HG02623 (cell line): Measurements from ENCODE around the gene POLR2B.
"Not testable (repeated sequence)": the region's sequence is repeated elsewhere in the genome, so short reads cannot be mapped to it uniquely, and the experiment has no call there.

ENCODE experiments used
- ATAC-seq: cut with Tn5 transposase; IDR thresholded peaks from one replicate; pipeline ENCODE4 v1.9.1; 2021; ENCODE audit warnings: moderate library complexity; ENCODE audit not compliant: unreplicated experiment

POLR2B gene

GRCh38 chr4:57051095-57051494 is 72.4 kb downstream of the POLR2B start:
- ATAC-seq: no peak

- no peak for ATAC-seq
Measured at GRCh38 chr4:57051524-57051923, 72.8 kb downstream of the POLR2B start.

GRCh38 chr4:57053508-57053907 is 74.8 kb downstream of the POLR2B start:
- ATAC-seq: no peak

GRCh38 chr4:57055886-57056285 is 77.2 kb downstream of the POLR2B start:
- no peak for ATAC-seq

GRCh38 chr4:57059890-57060716 is 81.4 kb downstream of the POLR2B start:
- ATAC-seq: no peak

- not testable (repeated sequence) for ATAC-seq
Measured at GRCh38 chr4:57060717-57061067, 82.0 kb downstream of the POLR2B start.

GRCh38 chr4:57061395-57061794 is 82.7 kb downstream of the POLR2B start:
- ATAC-seq: no peak

- ATAC-seq: no peak
Measured at GRCh38 chr4:57063518-57063917, 84.8 kb downstream of the POLR2B start.

- no peak for ATAC-seq
Measured at GRCh38 chr4:57064120-57064519, 85.4 kb downstream of the POLR2B start.

- ATAC-seq: no peak
Measured at GRCh38 chr4:57064811-57065711, 86.4 kb downstream of the POLR2B start.

GRCh38 chr4:57065730-57066482 is 87.2 kb downstream of the POLR2B start:
- ATAC-seq: no peak

- no peak for ATAC-seq
Measured at GRCh38 chr4:57068237-57068981, 89.7 kb downstream of the POLR2B start.

- ATAC-seq: no peak
Measured at GRCh38 chr4:57070461-57070860, 91.8 kb downstream of the POLR2B start.

- ATAC-seq: no peak
Measured at GRCh38 chr4:57071326-57071725, 92.6 kb downstream of the POLR2B start.

GRCh38 chr4:57073559-57073958 is 94.9 kb downstream of the POLR2B start:
- no peak for ATAC-seq

- ATAC-seq: no peak
Measured at GRCh38 chr4:57074744-57075143, 96.0 kb downstream of the POLR2B start.

- no peak for ATAC-seq
Measured at GRCh38 chr4:57075367-57075766, 96.7 kb downstream of the POLR2B start.

GRCh38 chr4:57076646-57077045 is 98.0 kb downstream of the POLR2B start:
- no peak for ATAC-seq

GRCh38 chr4:57077550-57078343 is 99.1 kb downstream of the POLR2B start:
- ATAC-seq: no peak
